NCI-H1048 (cell line): ENCODE results near the gene GGN.
"Not testable (repeated sequence)": the region's sequence is repeated elsewhere in the genome, so short reads cannot be mapped to it uniquely, and the experiment has no call there.

ENCODE experiments used
- DNase-seq: peaks from one replicate; lab custom pipeline; 2025; lab: John Stamatoyannopoulos, UW

GGN gene

GRCh38 chr19:38411041-38411712, 23.3 kb upstream of the GGN start:
- no peak for DNase-seq

DNA sequence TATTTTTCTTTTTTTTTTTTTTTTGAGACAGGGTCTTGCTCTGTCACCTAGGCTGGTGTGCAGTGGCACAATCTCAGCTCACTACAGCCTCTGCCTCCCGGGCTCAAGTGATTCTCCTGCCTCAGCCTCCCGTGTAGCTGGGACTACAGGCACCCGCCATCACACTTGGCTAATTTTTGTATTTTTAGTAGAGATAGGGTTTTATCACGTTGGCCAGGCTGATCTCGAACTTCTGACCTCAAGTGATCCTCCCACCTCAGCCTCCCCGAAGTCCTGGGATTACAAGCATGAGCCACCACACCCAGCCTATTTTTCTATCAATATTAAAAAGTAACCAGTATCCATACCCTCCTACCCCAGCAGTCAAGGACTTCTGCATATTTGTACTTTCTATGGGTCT, 22.6 kb upstream of the GGN start:
- DNase-seq, result not testable (repeated sequence)

GRCh38 chr19:38409631-38410133, 21.8 kb upstream of the GGN start:
- no peak for DNase-seq

DNA sequence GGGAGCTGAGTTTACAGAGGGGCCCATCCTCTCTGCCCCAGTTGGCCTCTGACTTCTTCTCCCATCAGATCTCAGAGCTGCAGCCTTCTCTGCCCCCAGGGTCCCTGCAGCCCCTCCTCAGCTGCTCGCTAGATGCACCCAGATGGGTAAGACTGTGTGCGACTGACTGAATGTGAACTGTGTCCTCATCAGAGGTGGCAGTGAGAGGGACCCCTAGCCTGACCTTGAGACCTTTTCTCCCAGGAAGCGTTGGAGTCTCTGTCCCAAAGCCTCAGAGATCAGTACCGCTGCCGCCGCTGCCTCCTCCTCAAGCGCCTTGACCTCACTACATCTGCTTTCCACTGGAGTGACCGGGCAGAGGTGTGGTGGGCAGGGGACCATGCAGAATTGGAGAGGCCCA, 17.4 kb upstream of the GGN start:
- no peak for DNase-seq

DNA sequence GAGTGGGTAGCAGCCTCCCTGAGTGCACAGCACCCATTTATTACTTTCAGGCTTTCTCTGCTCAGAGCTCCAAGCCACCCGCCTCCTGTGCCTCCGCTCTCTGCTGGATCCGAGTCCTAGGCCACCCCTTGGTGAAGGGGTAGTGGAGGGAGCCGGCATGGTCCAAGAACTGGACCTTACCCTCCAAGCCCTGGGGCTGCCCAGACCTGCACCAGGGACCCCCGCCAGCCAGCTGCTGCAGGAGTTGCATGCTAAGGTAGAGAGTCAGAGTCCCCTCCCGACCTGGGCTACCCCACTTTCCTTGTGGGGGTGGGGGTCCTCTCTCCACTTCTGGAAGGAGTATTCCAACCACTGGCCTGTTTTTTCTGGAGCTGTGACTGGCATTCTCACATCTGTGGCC, 17.0 kb upstream of the GGN start:
- DNase-seq, result no peak

GRCh38 chr19:38402967-38403674, 15.3 kb upstream of the GGN start, which contains the start of gene FAM98C:
FAM98C (plus strand) TSS chr19:38403093; CDS start chr19:38403154, 61 bp downstream.
- DNase-seq, result peak; percentile 86

DNA sequence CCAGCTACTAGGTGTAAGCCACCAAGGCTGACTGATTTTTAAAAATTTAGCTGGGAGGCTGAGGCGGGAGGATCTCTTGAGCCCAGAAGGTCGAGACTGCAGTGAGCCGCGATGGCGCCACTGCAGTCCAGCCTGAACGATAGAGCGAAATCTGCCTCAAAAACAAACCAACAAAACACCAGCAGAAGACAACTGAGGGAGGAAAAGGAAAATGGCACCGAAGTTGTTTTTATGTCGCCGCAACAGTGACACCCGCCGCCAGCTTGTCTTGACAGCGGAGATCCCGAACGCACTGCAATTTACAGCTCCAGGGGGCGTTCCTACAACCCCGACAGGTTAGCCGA, 14.8 kb upstream of the GGN start:
- DNase-seq, result no peak

DNA sequence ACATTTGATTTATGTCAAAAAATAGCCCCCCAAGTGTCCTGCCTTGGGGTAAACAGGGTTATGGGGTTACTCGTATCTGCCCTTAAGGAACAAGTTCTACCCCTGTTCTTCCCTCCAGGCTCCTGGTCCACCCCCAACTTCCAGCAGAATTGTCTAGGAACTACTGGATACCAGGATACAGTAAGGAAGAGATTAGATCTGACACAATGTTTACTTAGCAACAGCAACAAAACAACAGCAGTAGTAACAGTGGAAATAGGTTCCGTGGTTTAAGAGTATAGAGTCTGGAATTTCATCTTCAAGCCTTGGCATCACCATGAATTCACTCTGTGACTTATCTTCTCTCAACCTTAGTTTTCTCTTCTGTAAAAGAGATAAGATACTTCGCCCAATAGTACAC, 13.3 kb upstream of the GGN start:
- no peak for DNase-seq

GRCh38 chr19:38400361-38400760, 12.5 kb upstream of the GGN start:
- DNase-seq, result no peak

DNA sequence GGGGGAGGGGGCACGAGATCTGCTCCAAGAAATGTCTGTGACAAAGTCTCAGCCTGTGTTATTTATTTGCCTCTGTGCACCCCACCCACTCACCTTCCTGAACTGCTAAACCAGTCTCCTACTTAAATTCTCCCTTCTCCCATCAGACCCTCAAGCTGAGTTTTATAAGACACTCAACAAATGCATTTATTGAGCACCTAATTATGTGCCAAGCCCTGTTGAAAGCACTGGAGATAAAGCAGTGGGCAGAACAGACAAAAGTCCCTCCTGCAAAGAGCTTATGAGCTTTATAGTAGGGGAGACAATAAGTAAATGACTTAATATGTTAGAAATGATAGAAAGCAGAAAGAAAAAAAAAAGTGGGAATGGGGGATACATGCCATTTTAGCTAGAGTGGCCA, 11.7 kb upstream of the GGN start:
- no peak for DNase-seq

GRCh38 chr19:38399081-38399480, 11.2 kb upstream of the GGN start:
- no peak for DNase-seq

DNA sequence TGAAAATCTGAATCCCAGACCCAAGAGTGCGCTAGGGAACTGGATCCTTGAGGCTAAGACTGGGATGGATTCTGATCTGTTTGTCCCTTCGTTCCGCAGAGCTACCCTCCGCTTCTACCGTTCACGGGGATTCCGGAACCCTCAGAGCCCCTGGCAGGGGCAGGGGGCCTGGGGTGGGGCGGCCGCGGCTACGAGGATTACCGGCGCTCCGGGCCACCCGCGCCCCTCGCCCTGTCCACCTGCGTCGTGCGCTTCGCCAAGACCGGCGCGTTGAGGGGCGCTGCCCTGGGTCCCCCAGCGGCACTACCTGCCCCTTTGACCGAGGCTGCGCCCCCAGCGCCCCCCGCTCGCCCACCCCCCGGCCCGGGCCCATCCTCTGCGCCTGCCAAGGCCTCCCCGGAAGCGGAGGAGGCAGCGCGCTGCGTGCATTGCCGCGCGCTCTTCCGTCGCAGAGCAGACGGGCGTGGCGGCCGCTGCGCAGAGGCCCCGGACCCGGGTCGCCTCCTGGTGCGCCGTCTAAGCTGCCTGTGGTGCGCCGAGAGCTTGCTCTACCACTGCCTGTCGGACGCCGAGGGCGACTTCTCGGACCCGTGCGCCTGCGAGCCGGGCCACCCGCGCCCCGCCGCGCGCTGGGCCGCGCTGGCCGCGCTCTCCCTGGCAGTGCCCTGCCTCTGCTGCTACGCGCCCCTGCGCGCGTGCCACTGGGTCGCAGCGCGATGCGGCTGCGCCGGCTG, 7.7 kb upstream of the GGN start:
- no peak for DNase-seq

GRCh38 chr19:38394488-38394887, 6.7 kb upstream of the GGN start:
- no peak for DNase-seq

- DNase-seq, result no peak
Observed at GRCh38 chr19:38392707-38393308, 5.0 kb upstream of the GGN start.

DNA sequence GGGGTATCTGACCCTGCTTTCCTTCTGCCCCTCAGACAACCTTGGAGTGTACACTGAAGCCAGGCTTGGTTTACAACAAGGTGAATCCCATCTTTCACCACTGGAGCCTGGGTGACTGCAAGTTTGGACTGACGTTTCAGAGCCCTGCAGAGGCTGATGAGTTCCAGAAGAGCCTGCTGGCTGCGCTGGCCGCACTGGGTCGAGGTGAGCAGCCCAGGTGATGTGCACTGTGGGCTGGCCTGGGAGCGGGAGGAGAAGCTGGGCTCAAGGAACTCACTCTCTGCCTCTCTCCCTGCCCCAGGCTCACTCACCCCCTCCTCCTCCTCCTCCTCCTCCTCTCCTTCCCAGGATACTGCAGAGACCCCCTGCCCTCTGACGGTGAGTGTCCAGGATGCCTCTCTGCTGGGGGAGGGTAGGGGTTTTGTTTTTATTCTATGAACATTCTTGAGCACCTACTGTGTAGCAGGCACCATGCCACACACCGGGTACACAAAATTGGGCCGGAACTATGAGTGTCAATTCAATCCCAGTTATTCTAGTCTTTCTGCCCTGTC, 4.2 kb upstream of the GGN start:
- DNase-seq, result no peak

- DNase-seq, result no peak
Observed at GRCh38 chr19:38389957-38390924, 2.4 kb upstream of the GGN start.

- DNase-seq, result no peak
Observed at GRCh38 chr19:38389101-38389925, 1.5 kb upstream of the GGN start.

- no peak for DNase-seq
Observed at GRCh38 chr19:38388349-38389100, 691 bp upstream of the GGN start, which contains the start of gene SPRED3. SPRED3 (plus strand) TSS chr19:38388697; CDS start chr19:38390303, 1,606 bp downstream.

DNA sequence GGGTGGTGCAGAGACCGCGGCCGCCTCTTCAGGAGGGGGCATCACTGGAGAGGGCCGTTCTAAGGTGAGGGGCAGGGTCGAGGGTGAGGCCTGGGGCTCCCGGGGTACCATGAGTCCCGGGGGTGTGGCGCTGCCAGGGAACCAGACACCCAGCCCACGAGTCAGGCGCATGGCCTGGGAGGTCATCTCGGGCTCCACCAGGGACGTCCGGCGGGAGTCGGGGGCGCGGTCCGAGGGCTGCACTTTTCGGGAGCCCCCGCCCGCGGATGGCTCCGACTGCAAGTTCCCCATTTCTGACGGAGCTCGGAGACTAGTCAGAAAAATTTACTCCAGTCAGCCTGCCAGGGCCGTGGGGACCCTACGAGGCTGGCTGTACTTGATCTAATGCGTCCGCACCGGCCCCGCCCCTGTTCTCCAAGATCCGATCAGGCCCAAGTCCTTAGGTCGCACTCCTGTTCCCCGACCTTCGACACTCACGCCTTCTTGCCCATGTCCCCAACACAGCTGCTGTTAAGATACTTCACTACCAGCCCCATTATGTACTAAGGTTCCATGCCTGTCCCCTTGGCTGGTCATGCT, 774 bp downstream of the GGN start:
- DNase-seq, result no peak
